ENCODE data around the gene ANO4.

DNA sequence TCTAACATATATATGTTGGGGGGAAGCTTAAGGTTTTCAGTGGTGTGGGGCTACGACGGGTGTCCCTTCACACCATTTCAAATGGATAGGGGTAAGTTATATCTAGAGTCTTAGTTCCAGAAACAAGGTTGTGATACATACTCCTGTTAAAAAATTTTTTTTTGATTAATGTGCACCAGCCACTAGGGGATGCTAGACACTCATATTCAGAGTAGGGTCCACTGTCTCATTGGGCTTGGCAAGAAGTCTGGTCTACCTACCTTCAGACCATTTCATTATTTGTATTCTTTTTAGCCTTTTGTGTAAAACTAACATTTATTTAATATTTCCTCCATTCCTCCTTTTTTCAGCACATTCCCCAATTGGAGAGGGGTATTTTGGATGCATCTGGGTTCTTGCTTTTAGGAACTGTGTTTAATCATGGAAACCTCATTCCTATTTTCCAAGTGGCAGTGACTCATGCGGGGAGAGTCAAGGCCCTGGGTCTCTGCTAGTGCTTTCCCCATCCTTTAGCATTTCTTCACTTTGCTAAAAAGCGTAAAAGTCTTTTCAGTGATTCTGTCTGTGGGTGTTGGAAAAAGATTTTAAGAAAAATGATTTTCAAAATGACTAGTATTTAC is 33.4 kb downstream of the ANO4 start:
- TF ChIP-seq, protein P1, sequence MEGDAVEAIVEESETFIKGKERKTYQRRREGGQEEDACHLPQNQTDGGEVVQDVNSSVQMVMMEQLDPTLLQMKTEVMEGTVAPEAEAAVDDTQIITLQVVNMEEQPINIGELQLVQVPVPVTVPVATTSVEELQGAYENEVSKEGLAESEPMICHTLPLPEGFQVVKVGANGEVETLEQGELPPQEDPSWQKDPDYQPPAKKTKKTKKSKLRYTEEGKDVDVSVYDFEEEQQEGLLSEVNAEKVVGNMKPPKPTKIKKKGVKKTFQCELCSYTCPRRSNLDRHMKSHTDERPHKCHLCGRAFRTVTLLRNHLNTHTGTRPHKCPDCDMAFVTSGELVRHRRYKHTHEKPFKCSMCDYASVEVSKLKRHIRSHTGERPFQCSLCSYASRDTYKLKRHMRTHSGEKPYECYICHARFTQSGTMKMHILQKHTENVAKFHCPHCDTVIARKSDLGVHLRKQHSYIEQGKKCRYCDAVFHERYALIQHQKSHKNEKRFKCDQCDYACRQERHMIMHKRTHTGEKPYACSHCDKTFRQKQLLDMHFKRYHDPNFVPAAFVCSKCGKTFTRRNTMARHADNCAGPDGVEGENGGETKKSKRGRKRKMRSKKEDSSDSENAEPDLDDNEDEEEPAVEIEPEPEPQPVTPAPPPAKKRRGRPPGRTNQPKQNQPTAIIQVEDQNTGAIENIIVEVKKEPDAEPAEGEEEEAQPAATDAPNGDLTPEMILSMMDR (IDR thresholded peaks at IDR 0.05; ENCODE audit: low read depth, low read length): peak; percentile 77
- TF ChIP-seq POLR2A (IDR thresholded peaks at IDR 0.05; ENCODE audit: extremely low read depth, insufficient read length) (no peak), MAX (IDR thresholded peaks at IDR 0.05; ENCODE audit: low read depth, low read length) (no peak)

All from NB4 (cell line).